HG03280 (cell line): ENCODE results near the gene BLNK.
A peak's percentile ranks its signal among the peaks of the same experiment; 100 is the strongest.

Source experiments
- ATAC-seq: cut with Tn5 transposase; IDR thresholded peaks from one replicate; pipeline ENCODE4 v1.9.1; 2021; ENCODE audit warnings: mild to moderate bottlenecking, moderate library complexity; ENCODE audit not compliant: unreplicated experiment

The BLNK gene

DNA sequence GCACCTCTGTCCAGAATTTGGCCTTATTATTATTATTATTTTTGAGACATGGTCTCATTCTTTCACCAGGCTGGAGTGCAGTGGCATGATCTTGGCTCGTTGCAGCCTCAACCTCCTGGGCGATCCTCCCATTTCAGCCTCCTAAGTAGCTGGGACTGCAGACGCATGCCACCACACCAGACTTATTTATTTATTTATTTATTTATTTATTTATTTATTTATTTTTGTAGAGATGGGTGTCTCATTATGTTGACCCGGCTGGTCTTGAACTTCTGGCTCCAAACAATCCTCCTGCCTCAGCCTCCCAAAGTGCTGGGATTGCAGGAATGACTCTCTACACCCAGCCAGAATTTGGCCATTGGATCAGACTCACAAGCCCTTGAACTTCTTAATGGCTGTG is 6.4 kb downstream of the BLNK start:
- no peak for ATAC-seq

DNA sequence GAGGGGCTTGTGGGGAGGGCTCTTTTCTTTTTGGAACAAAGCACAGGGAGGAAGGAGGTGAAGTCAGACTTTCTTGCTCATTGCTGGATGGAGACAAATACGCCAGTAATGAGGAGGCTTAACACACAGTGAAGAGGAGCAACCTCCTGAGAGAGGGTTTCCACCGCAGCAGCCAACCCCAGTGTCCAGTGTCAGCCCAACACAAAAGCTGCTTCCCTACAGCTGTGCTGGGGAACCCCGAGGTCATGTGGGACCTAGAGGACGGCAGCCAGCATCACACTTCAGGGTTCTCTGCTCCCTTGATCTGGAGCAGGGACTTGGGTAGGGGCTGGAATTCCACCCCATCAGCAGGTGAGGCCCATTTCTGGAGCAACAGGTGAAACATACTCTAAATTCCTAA is 7.7 kb downstream of the BLNK start:
- no peak for ATAC-seq

DNA sequence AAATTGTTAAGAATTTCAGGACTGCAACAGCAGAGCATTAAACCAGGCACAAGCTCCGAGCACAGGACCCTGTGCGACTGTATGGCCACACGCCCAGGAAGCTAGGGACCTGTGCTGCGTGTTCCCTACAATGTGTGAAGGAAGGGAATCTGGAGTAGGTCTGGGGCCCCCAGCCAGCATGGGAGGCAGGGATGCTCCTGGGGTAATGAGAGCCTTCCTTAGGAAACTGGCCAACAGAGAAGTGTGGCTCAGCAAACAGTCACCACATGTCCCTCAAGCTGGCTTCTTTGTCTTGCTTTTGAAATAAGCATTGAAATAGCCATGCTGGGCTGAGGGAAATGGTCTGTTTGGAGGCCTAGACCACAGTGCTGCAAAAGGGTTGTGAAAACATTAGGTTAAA is 8.2 kb downstream of the BLNK start:
- no peak for ATAC-seq

DNA sequence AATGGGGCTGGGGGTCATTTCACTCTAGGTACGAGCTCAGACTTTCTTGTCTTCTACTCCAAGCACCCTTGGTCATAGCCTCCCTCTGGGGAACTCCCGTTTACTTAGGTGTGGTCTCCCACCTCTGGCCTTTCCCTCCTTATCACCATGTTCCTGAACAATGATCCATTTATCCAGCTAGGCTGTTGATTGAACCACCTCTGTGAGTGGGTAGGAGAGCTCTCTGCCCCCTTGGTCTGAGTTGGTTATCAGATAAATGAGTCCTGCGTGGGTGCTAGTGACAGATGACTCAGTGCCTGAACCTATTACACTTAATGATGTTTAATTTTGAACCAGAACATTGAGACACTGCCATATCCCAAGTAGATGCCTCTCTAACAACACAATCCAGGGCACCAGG is 9.4 kb downstream of the BLNK start:
- ATAC-seq = no peak

DNA sequence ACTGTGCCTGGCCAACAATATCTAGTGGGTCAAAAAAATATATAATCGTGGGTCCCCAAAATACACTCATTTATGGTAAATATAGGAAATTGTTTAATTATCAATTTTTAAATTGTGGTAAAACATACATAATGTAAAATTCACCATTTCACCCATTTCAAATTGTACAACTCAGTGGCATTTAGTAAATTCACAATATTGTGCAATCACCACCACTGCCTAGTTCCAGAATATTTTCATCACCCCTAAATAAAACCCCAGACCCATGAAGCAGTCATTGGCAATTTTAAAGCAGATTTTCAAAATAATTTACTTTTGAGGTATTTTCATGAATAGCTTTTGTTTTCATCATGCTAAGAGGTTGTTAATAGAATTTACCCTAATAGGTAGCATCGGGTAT is 10.2 kb downstream of the BLNK start:
- ATAC-seq = no peak

DNA sequence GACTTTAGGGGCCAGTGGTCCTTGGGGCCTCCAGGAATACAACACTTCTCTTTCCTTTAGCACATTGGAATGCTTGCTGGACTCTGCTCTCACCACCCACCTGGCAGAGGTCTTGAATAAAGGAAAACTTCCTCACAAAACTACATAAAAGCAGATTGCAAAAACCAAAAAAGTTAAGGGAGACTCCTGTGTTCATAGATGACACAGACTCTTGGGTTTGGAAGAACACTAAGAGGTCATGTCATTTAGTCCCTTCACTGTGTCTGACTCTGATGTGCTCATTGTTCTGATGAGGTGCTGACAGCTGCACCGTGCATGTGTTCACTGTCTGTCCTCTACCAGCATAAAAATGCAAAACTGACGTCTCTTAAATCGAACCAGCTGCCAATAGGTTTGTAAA is 11.4 kb downstream of the BLNK start:
- no peak for ATAC-seq

DNA sequence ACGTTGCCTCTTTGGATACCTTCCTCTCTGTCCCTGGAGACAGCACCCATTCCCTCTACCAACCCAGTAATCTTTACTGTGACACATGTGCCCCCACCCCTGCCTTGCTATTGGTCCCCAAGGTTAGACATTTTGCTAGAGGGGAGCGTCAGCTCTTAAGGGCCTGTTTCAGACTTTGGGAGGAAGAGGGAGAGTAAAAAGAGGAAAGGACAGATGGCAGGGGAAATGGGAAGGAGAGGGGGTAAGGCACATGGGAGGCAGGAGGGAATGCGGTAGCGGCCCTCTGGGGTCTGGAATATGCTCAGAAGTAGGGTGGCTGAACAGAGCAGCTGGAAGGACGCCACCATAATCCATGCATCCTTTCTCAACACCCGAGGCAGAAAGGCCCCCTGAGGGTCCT is 12.2 kb downstream of the BLNK start:
- ATAC-seq = no peak

DNA sequence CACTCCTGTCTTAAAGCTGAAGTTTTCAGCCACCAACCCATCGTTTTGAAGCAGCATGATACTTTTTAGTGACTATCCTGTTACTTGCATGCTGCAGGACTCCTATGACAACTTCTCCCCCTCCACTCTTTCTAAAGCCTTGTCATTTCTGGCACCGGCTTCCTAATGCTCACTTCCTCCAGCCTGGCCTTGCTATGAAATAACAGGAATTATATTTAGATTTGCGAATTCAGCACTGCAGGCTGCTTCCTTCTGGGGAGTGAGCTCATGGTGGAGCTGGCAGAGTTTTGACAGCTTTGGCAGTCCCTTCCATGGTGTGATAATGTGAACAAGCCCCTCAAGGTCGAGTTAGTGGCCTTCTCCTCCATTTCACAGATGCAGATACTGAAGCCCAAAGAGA is 13.4 kb downstream of the BLNK start:
- ATAC-seq = no peak

DNA sequence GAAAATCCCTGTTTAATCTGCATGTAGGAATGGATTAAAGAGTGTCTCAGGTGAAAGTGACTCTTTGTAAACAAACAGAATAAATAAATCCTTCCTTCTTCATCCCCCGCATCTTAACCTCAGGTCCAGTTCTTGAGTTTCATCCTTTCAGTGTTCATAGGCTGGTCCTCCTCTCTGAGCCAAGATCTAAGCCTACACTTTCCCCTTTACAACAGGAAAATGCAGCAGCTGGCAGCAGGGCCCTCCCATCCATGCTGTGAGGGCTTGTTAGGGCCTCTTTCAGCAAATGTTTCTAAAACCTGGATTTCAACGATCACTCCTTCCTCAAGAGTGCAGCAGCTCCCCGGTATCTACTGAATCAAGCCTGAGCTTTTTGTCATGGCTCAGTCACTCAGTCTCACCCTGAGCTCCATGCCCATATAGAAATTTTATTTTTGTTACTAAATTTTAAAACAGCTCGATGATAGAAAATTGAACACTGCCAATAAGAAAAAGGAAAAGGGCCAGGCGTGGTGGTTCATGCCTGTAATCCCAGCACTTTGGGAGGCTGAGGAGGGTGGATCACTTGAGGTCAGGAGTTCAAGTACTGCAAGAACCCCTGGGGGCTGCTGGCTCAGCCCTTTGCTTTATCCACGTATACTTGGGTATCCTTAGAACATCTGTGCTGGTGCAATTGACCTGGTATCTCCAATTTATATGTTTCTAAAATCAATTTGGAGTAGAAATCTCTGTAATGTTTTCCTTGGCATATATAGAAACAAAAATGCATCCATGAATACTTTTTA is 15.6 kb downstream of the BLNK start:
- ATAC-seq = no peak

DNA sequence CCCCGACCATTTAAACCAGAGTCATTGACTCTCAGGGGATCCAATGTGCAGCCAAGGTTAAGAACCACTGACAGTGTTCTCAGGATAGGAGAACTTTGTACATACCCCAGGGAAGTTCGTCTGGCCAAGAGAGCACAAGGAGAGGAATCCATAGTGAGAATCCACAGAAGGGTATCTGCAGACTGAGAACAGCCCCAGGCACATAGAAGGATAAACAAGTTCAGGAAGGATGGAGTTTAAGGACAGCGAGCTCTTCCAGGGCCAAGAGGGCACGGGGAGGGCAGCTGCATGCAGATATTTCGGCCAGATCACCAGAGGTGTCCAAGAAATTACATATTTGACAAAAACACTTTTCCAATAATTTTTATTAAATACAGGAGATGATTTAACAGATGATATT is 16.4 kb downstream of the BLNK start:
- ATAC-seq = no peak

DNA sequence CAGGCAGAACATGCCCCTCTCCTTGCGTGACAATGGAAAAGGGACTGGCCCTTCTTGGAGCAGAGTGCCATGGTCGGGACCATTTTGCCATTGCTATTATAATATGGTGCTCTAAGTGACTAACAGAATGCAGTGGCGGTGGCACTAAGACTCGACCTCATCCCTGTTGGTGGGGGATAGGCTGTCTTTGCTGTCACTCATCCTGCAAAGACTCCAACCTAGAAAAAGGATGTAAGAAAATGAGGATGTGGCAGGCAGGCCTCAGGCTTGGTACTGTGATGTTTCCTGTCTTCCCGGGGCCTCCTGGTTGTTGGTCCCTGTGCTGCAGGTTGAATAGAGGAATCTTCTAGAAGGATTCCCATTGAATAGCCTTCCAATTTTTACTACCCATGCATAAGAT is 18.6 kb downstream of the BLNK start:
- ATAC-seq = no peak

DNA sequence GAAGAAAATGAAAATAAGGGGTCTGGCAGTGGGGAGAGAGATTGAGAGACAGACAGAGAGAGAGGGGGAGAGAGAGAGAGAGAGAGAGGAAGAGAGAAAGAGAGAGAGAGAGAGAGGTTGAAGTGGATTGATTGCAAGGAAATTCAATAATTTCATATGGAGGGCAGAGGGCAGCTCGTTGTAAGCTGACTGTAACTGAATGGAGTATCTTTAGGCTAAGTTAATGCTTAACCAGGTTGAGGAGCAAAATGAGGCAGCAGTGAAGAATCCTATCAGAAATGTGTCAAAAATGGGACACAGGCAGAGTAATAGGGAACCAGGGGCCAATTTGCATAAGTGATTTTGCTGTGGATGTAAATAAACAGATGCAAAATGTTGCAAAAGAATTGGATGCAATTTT is 21.0 kb downstream of the BLNK start:
- no peak for ATAC-seq

DNA sequence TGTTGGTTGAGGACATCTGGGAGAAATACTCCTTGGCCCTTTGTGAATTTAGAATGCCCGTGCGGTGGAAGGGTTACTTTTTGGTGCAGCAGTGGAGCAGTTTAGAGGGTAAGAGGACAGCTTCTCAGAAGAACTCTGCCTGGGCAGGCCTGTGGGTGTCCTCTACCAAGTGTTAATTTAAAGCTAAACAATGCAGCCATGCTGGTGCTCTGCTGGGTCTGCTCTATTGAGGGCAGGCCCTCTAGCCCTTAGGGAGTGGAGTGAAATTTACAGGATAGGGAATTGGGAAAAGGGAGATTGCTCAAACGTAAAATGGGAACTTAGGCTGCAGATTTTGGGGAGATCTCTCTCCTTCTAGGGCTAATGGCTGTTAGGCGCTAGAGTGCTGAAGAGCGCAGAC is 22.1 kb downstream of the BLNK start:
- no peak for ATAC-seq

DNA sequence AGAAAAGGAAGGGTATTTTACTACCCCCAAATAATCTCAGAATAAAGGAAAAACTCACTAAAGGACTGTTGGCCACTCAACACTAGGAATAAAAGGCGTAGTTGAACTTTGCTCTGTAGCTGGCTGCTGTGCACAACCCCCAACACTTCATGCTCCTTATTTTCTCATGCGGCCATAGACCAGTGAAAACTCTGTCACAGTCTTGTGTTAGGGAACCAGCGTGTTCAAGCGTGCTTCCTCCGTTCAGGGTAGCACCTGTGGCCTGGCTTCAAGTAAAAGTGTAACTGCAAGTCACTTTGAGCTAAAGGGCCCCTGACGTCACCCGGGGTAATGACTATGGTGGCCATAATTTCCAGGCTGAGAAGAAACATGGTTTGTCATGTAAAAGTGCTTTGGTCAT is 27.0 kb downstream of the BLNK start:
- peak; percentile 98 for ATAC-seq

DNA sequence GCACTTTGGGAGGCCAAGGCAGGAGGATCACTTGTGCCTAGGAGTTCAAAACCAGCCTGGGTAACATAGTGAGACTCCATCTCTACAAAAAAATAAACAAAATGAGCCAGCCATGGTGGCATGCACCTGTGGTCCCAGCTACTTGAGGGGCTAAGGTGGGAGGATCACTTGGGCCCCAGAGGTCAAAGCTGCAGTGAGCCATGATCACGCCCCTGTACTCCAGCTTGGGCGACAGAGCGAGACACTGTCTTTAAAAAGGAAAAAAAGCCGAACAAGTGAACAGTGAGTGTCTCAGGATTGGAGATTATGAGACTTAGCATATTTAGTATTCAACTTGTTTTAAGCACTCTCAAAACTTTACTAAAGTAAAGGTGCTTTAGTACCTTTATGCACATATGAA is 28.1 kb downstream of the BLNK start:
- ATAC-seq = no peak

DNA sequence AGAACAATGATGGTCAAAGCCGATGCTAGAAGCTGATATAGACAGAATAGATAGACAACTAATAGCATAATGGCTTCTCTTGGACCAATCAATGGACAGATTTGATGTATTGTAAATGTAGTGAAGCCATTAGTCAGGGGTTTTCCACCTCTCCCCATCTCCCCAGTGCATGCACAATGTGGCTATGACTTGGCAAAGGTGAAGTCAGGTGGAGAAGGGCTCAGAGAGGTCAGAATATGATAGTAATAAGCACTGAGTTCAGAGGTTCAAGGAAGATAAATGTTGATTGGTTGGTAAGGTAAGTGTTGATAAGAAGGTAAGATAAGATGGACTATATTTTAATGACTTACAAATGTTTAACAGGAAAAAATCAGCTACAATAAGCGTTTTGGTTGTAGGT is 28.5 kb downstream of the BLNK start:
- ATAC-seq = no peak

DNA sequence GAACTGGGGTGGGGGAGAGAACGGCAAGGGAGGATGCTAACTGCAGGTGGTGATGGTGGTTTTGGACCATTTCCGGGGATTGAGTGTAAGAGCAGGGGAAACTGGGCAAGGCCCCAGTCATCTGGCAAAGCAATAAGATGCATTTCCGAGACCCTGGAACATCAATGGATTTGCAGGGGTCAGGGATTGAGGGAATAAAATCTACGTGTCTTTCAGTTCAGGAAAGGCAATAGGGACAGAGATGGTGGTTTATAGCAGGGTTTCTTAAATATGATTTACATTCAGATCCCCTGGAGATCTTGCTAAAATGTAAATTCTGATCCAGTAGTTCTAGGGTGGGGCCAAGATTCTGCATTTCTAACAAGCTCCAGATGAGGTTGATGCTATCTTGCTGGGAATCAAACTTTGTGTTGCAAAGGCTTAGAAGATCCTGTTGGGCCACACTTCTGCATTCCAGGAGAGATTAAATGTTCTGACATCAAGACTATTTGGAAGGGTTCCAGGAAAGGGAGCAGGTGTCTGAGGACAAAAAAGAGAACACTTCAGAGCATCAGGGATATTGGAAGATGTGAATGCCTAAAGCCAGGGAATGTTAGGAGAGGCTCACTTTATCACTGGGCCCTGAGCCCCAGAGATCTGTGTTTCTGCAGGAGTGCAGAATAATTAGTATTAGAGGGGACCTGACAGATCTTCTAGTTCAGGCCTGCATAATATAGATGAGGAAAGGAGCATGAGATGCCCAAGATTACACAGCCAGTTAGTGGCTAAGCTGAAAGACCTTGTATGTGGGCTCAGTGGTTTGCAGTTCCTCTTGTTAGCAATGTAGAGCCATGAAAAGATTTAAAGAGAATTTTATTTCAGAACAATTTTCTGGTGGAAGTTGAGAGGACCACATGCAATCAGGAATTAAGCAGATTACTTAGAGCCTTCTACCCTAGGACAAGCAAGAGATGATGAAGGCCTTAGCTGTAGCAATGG is 32.4 kb downstream of the BLNK start:
- ATAC-seq = no peak

DNA sequence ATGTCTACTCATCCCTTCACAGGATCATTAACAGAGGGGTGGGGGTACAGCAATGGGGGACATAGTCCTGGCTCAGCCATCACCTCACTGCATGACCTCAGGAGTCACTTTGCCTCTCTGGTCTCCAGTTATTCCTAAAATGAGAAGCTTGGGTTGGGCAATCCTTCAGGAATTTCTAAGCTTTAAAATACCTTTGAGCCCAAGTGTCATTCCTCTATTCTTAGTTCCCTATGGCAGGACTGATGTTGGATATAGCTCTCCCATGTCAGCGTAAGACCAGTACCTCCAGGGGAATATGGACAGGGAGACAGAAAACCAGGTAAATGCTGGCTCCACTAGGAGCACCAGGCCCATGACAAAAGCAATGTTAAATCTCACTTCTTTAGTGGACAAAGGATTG is 34.5 kb downstream of the BLNK start:
- no peak for ATAC-seq

DNA sequence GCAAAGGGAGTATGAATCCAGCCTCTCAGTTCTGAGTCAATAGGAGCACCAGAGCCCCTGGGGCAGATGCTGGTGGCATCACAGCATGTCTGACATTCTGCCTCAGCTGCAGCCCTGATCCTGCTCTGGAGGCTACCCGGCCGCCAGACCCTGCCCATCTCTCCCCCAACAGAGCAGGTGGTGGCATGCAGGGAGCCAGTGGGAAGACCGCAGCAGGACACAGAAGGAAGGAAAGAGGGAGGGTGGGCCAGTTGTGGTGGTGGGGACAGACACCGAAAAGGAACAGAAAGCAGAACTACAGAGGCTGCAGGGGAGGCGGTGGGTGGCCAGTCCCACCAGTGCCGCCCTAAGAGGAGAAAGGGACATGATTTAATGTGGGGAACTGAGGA is 35.3 kb downstream of the BLNK start:
- no peak for ATAC-seq

DNA sequence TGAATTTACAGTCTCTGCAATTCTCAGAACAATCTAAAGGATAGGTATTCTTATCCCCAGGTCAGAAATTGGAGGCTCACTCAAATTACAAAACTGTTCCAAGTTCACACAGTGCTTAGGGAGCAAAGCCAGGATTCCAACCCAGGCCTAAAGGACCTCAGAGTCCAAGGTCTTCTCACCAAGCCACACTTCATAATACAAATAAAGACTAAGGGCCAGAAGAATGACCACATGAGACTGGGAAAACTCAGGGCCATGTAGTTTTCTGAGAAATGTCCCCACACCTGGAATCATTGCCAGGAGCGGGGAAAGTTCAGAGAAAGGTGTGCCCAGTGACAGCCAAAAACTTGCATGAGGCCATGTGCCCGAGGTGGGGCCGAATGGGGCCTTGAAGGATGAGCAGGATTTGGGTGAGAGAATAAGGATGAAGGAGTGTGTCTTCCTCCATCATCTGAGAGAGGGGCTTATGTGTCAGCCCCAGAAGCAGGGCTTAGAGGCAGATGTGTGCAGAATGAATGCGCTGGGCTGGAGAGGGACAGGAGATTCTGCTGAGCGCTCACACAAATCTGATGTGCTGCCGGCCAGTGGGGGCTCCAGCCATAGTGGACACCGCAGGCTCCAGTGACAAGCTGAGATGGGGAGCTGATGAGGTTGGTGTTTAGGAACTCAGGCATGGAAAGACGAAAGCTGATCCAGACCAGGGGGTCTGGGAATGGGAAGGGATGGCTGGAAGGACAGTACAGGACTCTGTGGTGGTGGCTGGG is 35.9 kb downstream of the BLNK start:
- ATAC-seq = no peak

DNA sequence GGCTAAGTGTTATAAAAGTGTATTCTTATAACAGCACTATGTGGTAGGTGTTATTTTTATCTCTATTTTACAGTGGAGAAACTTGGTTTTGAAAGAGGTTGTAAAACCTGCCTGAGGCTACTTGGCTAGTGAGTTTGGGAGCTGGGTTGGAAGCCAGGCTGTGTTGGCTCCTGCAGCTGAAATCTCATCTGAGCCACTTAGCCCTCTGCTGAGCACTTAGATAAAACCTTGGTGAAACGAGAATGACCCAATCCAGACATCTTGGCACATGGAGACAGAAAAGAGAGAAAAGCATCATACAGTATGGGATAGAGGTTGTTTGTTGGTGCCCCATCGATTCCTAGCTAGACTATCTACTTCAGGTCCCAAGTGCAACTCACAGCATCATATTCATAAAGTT is 37.4 kb downstream of the BLNK start:
- no peak for ATAC-seq

DNA sequence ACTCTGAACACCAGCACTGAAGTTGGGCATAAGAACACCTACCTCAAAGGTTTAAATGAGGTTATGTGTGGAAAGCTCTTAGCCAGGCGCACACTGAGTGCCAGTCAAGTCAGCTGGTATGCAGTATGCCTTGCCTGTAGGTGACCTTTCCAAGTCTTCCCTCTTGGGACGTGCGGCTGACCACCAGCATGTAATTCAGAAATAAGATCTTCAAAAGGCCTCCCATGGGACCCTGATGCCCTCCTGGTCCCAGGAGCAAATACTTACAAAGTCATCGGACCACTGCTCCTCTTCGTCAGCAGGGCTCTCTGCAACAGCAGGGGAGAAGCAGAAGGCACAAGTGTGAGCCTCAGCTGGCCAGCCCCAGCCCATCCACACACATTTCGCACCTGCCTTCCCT is 40.8 kb downstream of the BLNK start:
- ATAC-seq = no peak
